Uterus (tissue), 2 donors: ENCODE results near the gene FFAR3.

Experiments used
- CTCF ChIP-seq, 4 experiments: fragments of 200-600 bp in 2 of 4; fragments of 450-650 bp in 2 of 4; sonication (generic) in 2 of 4; IDR thresholded peaks; one replicate each; pipeline ENCODE4 v1.5.1; 2016 to 2019; ENCODE audit warnings: antibody characterized with exemption in 4 of 4, mild to moderate bottlenecking in 2 of 4, moderate library complexity in 1 of 4
- POLR2A ChIP-seq, 2 donors: fragments of 450-650 bp; IDR thresholded peaks; one replicate each; pipeline ENCODE4 v1.6.1; 2016; ENCODE audit warnings: antibody characterized with exemption in 2 of 2, mild to moderate bottlenecking in 1 of 2, moderate library complexity in 1 of 2

- no peak for TF ChIP-seq CTCF (IDR thresholded peaks at IDR 0.05)
- TF ChIP-seq POLR2A (IDR thresholded peaks at IDR 0.05), result no peak
Measured at GRCh38 chr19:35377656-35378055, 19.4 kb downstream of the FFAR3 start.
